ENCODE measurements around the gene DOCK7. TPM values are rescaled to one million over a fixed set of nuclear protein-coding genes. Genes with fewer than 3 reads are reported as not detected.

DOCK7 gene
- total and polyA plus RNA-seq, 2 experiments from 2014 or later: 41.5 to 83.8 TPM

DNA sequence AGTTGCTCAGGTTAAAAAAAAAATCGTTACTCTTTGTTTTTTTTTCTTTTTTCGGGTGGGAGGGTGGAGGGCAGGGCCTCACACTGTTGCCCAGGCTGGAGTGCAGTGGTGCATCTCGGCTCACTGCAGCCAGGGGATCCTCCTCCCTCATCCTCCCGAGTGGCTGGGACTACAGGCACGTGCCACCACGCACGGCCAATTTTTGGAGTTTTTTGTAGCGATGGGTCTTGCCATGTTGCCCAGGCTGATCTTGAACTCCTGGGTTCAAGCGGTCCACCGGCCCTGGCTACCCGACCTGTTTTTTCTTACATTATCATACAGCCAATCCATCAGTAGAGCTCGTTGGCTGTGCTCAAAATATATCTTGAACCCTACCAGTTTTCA lies 253.6 kb downstream of the DOCK7 start:
- Histone ChIP-seq H3K9me3 (ENCODE audit: low read depth) (no peaks in the 10 kb centered on the region), H3K4me2 (ENCODE audit: unreplicated experiment) (no peak overlapping the region), H3K4me3 (no peak overlapping the region), H2AFZ (no peak overlapping the region), H3K27me3 (replicated peaks; ENCODE audit: insufficient read depth) (no peaks in the 10 kb centered on the region), H4K20me1 (ENCODE audit: insufficient read depth) (no peaks in the 10 kb centered on the region), H3K9ac (no peak overlapping the region), H3K36me3 (ENCODE audit: low read depth) (no peaks in the 10 kb centered on the region), H3K79me2 (ENCODE audit: insufficient read depth) (peaks cover 25% of the 10 kb centered on the region), H3K4me1 (ENCODE audit: insufficient read depth) (peaks cover 10% of the 10 kb centered on the region), H3F3A (ENCODE audit: insufficient read depth) (peaks cover 10% of the 10 kb centered on the region), H3K9me2 (ENCODE audit: insufficient read depth) (no peaks in the 10 kb centered on the region), H3K27ac (no peak overlapping the region)
- DNase-seq: no peak
- in situ Hi-C loops (cut with MboI): no loop called here
- TF ChIP-seq EZH2 (IDR thresholded peaks at IDR 0.05; ENCODE audit: insufficient read depth, poor library complexity, severe bottlenecking) (no peak), EZH2phosphoT487 (IDR thresholded peaks at IDR 0.05; ENCODE audit: insufficient read depth, low read depth) (no peak)
- 91 to 94% methylated on average over 12 of the region's 12 CpGs for WGBS, 2 experiments (ENCODE audit: low coverage in 1 of 2, low lambda C conversion rate in 2 of 2, missing lambda C conversion rate in 2 of 2)

DNA sequence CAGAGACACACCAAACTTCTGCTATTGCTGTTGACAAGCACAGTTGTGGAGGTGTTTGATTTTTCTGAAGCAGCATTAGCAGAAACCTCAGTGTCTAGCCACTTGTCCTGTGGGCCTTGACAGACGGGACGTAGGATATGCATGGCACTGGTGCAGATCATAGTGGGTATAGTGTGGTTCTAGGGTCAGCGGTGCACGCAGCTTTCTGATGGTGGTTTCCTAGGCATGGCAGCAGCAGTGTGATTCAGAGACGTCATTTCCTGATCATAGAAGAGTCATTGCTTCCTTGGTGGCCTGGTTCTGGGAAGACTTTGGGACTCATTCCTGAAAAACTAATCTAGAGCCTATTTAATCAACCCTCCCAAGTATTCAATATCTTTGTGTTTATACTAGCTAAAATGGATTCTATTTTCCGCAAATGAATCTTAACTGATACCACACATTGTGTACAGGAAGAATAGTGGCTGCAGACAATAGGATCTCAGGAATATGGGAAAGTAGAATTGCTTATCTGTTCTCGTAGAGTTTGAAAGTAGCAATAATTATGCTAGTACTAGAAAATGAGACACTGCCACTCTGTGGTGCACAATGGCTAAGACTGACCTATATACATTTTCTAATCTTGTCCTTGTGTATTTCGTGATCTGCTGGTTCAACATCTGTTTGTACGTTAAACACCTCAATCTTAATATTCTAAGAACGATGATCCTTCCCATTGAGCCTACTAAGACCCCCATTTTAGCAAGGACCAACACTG lies 254.1 kb downstream of the DOCK7 start:
- in situ Hi-C loops (cut with MboI): no loop called here
- Histone ChIP-seq H3K4me2 (ENCODE audit: unreplicated experiment) (no peak overlapping the region), H3K4me1 (ENCODE audit: insufficient read depth) (peaks cover 10% of the 10 kb centered on the region), H3K27ac (no peak overlapping the region), H3K4me3 (no peak overlapping the region), H3F3A (ENCODE audit: insufficient read depth) (peaks cover 10% of the 10 kb centered on the region), H4K20me1 (ENCODE audit: insufficient read depth) (no peaks in the 10 kb centered on the region), H3K9ac (no peak overlapping the region), H3K79me2 (ENCODE audit: insufficient read depth) (peaks cover 19% of the 10 kb centered on the region), H3K9me3 (ENCODE audit: low read depth) (no peaks in the 10 kb centered on the region), H3K36me3 (ENCODE audit: low read depth) (no peaks in the 10 kb centered on the region), H3K9me2 (ENCODE audit: insufficient read depth) (no peaks in the 10 kb centered on the region), H3K27me3 (replicated peaks; ENCODE audit: insufficient read depth) (no peaks in the 10 kb centered on the region), H2AFZ (no peak overlapping the region)
- peak; percentile 35 for DNase-seq
- no peak for TF ChIP-seq EZH2 (IDR thresholded peaks at IDR 0.05; ENCODE audit: insufficient read depth, poor library complexity, severe bottlenecking)
- TF ChIP-seq EZH2phosphoT487 (IDR thresholded peaks at IDR 0.05; ENCODE audit: insufficient read depth, low read depth): no peak
- 79 to 80% methylated on average over 10 of the region's 10 CpGs for WGBS, 2 experiments (ENCODE audit: low coverage in 1 of 2, low lambda C conversion rate in 2 of 2, missing lambda C conversion rate in 2 of 2)

DNA sequence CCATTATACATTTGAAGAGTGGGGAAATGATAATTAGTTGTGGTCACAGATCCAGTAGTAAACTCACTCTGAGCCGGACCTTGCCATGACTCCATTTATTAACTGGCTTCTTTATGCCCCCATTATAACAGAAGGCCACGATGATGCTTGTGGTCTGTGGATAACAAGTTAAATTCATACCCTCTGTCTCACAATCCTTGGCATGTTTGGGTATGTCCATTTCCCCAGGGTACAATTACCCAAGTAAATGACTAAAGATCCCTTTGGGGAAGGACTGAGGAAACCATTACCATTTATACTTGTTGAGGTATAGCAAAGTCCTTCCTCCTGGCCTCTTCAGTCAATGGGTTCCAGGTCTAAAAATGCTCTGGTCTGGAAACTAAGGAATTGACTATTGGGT lies 258.6 kb downstream of the DOCK7 start:
- Histone ChIP-seq H3K4me1 (ENCODE audit: insufficient read depth) (peaks cover 5% of the 10 kb centered on the region), H3K4me3 (no peak overlapping the region), H3K9ac (no peak overlapping the region), H3K27me3 (replicated peaks; ENCODE audit: insufficient read depth) (no peaks in the 10 kb centered on the region), H3K9me3 (ENCODE audit: low read depth) (no peaks in the 10 kb centered on the region), H3F3A (ENCODE audit: insufficient read depth) (no peaks in the 10 kb centered on the region), H4K20me1 (ENCODE audit: insufficient read depth) (no peaks in the 10 kb centered on the region), H3K27ac (no peak overlapping the region), H3K4me2 (ENCODE audit: unreplicated experiment) (no peak overlapping the region), H2AFZ (no peak overlapping the region), H3K9me2 (ENCODE audit: insufficient read depth) (no peaks in the 10 kb centered on the region), H3K79me2 (ENCODE audit: insufficient read depth) (no peaks in the 10 kb centered on the region), H3K36me3 (ENCODE audit: low read depth) (no peaks in the 10 kb centered on the region)
- WGBS, 2 experiments (ENCODE audit: low coverage in 1 of 2, low lambda C conversion rate in 2 of 2, missing lambda C conversion rate in 2 of 2): 75 to 80% methylated on average over 2 of the region's 2 CpGs
- TF ChIP-seq EZH2 (IDR thresholded peaks at IDR 0.05; ENCODE audit: insufficient read depth, poor library complexity, severe bottlenecking): no peak
- TF ChIP-seq EZH2phosphoT487 (IDR thresholded peaks at IDR 0.05; ENCODE audit: insufficient read depth, low read depth): no peak
- DNase-seq: peak; percentile 22
- in situ Hi-C loops (cut with MboI): no loop called here

DNA sequence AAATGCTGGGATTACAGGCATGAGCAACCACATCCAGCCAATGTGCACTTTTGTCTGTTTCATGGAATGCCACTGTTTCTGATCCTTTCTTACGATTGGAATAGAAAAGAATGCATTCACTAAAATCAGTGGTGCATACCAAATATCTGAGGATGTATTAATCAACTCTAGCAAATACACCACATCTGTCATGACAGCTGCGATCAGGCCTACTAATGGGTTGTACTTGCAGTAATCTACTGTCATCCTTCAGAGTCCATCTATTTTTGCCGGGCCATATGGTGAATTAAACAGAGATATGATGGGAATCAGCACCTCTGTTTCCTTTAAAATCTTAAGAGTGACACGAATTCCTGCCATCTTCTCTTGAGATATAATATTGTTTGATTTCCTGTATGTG lies 259.8 kb downstream of the DOCK7 start:
- Histone ChIP-seq H3K36me3 (ENCODE audit: low read depth) (no peaks in the 10 kb centered on the region), H3K9me2 (ENCODE audit: insufficient read depth) (no peaks in the 10 kb centered on the region), H3K79me2 (ENCODE audit: insufficient read depth) (no peaks in the 10 kb centered on the region), H4K20me1 (ENCODE audit: insufficient read depth) (no peaks in the 10 kb centered on the region), H3K4me1 (ENCODE audit: insufficient read depth) (peaks cover 9% of the 10 kb centered on the region), H2AFZ (no peak overlapping the region), H3F3A (ENCODE audit: insufficient read depth) (no peaks in the 10 kb centered on the region), H3K9me3 (ENCODE audit: low read depth) (no peaks in the 10 kb centered on the region), H3K9ac (no peak overlapping the region), H3K27me3 (replicated peaks; ENCODE audit: insufficient read depth) (no peaks in the 10 kb centered on the region), H3K27ac (no peak overlapping the region), H3K4me2 (ENCODE audit: unreplicated experiment) (no peak overlapping the region), H3K4me3 (no peak overlapping the region)
- TF ChIP-seq EZH2phosphoT487 (IDR thresholded peaks at IDR 0.05; ENCODE audit: insufficient read depth, low read depth): no peak
- WGBS, 2 experiments (ENCODE audit: low coverage in 1 of 2, low lambda C conversion rate in 2 of 2, missing lambda C conversion rate in 2 of 2): 57 to 59% methylated on average over 4 of the region's 4 CpGs
- DNase-seq: no peak
- in situ Hi-C loops (cut with MboI): no loop called here

Measured in GM23248 (cell line).